H9 (cell line): ENCODE measurements around the gene PPP1R12A. TPM values are rescaled to one million over a fixed set of nuclear protein-coding genes. Genes with fewer than 3 reads are reported as not detected.
A peak's percentile ranks its signal among the peaks of the same experiment; 100 is the strongest.

Source experiments
- DNase-seq: peaks from one replicate; pipeline ENCODE4 v3.0.0-alpha.2; 2017
- H2AFZ ChIP-seq: one replicate; pipeline ENCODE4 v1.6.1; 2013; ENCODE audit warnings: mild to moderate bottlenecking, low read length, control low read depth, moderate library complexity
- H2AK5ac ChIP-seq: 2 replicates; pipeline ENCODE4 v1.6.1; 2013; ENCODE audit warnings: low read length, control low read depth, mixed read lengths; ENCODE audit not compliant: insufficient read length
- H2BK120ac ChIP-seq: one replicate; pipeline ENCODE4 v1.6.1; 2013; ENCODE audit warnings: low read depth, mild to moderate bottlenecking, low read length, control low read depth, inconsistent platforms; ENCODE audit not compliant: poor library complexity, severe bottlenecking
- H2BK12ac ChIP-seq: 2 replicates; pipeline ENCODE4 v1.6.1; 2013; ENCODE audit warnings: low read length, control low read depth, mixed read lengths, low read depth; ENCODE audit not compliant: insufficient read length
- H2BK15ac ChIP-seq: 2 replicates; pipeline ENCODE4 v1.6.1; 2013; ENCODE audit warnings: low read depth, low read length, control low read depth
- H2BK20ac ChIP-seq: one replicate; pipeline ENCODE4 v1.6.1; 2013; ENCODE audit warnings: low read depth, mild to moderate bottlenecking, low read length, control low read depth, inconsistent platforms; ENCODE audit not compliant: poor library complexity, severe bottlenecking
- H2BK5ac ChIP-seq: 2 replicates; pipeline ENCODE4 v1.6.1; 2013; ENCODE audit warnings: low read length, control low read depth, mixed read lengths; ENCODE audit not compliant: insufficient read length
- H3K14ac ChIP-seq: 2 replicates; pipeline ENCODE4 v1.6.1; 2013; ENCODE audit warnings: low read length, control low read depth; ENCODE audit not compliant: insufficient read depth
- H3K18ac ChIP-seq: 2 replicates; pipeline ENCODE4 v1.6.1; 2013; ENCODE audit warnings: low read depth, mild to moderate bottlenecking, mixed read lengths, low read length, control low read depth; ENCODE audit not compliant: insufficient read length
- H3K23ac ChIP-seq: 2 replicates; pipeline ENCODE4 v1.6.1; 2013; ENCODE audit warnings: low read length, control low read depth, mixed read lengths, low read depth; ENCODE audit not compliant: insufficient read length
- H3K23me2 ChIP-seq: 2 replicates; pipeline ENCODE4 v1.6.1; 2013; ENCODE audit warnings: low read depth, mild to moderate bottlenecking, mixed read lengths, low read length, control low read depth; ENCODE audit not compliant: insufficient read length, poor library complexity, severe bottlenecking
- H3K27ac ChIP-seq: 2 replicates; pipeline ENCODE4 v1.5.1; 2013; ENCODE audit warnings: low read length, control low read depth, mixed read lengths, low read depth; ENCODE audit not compliant: insufficient read length
- H3K27me3 ChIP-seq: 2 replicates; pipeline ENCODE4 v1.6.1; 2013; ENCODE audit warnings: low read length, control low read depth, inconsistent platforms; ENCODE audit not compliant: insufficient read depth
- H3K4ac ChIP-seq: 2 replicates; pipeline ENCODE4 v1.6.1; 2013; ENCODE audit warnings: low read depth, mild to moderate bottlenecking, control low read depth, inconsistent platforms, low read length, moderate library complexity
- H3K4me1 ChIP-seq: 2 replicates; pipeline ENCODE4 v1.6.1; 2013; ENCODE audit warnings: low read length, control low read depth, inconsistent platforms; ENCODE audit not compliant: insufficient read depth
- H3K4me2 ChIP-seq: 2 replicates; pipeline ENCODE4 v1.6.1; 2013; ENCODE audit warnings: low read length, control low read depth, mixed read lengths; ENCODE audit not compliant: insufficient read length, insufficient read depth
- H3K56ac ChIP-seq: 2 replicates; pipeline ENCODE4 v1.6.1; 2013; ENCODE audit warnings: low read depth, mild to moderate bottlenecking, mixed read lengths, low read length, control low read depth; ENCODE audit not compliant: insufficient read length
- H3K79me1 ChIP-seq: 2 replicates; pipeline ENCODE4 v1.6.1; 2013; ENCODE audit warnings: low read depth, mild to moderate bottlenecking, moderate library complexity, low read length, control low read depth, inconsistent platforms; ENCODE audit not compliant: insufficient read depth, poor library complexity, severe bottlenecking
- H3K79me2 ChIP-seq: 2 replicates; pipeline ENCODE4 v1.6.1; 2013; ENCODE audit warnings: low read length, control low read depth, inconsistent platforms; ENCODE audit not compliant: insufficient read depth
- H3K9ac ChIP-seq: 2 replicates; pipeline ENCODE4 v1.6.1; 2013; ENCODE audit warnings: low read length, control low read depth, mixed read lengths; ENCODE audit not compliant: insufficient read length; ENCODE audit errors: extremely low read depth
- H3K9me3 ChIP-seq: one replicate; pipeline ENCODE4 v1.6.1; 2013; ENCODE audit warnings: low read depth, low read length, inconsistent platforms; ENCODE audit not compliant: control insufficient read depth
- H3T11ph ChIP-seq: one replicate; pipeline ENCODE4 v1.6.1; 2013; ENCODE audit warnings: mild to moderate bottlenecking, low read length, control low read depth, inconsistent platforms
- H4K20me1 ChIP-seq: one replicate; pipeline ENCODE4 v1.6.1; 2013; ENCODE audit not compliant: control insufficient read depth, insufficient read length, insufficient read depth
- H4K5ac ChIP-seq: 2 replicates; pipeline ENCODE4 v1.6.1; 2013; ENCODE audit warnings: low read depth, mild to moderate bottlenecking, mixed read lengths, low read length, control low read depth; ENCODE audit not compliant: insufficient read length
- H4K8ac ChIP-seq: replicated peaks from 2 replicates; pipeline ENCODE4 v1.6.1; 2013; ENCODE audit warnings: low read length, control low read depth, mixed read lengths, low read depth; ENCODE audit not compliant: insufficient read length
- H4K91ac ChIP-seq: 2 replicates; pipeline ENCODE4 v1.6.1; 2013; ENCODE audit warnings: low read depth, mild to moderate bottlenecking, moderate library complexity, mixed read lengths, low read length, control low read depth; ENCODE audit not compliant: insufficient read length
- H3K27ac Mint-ChIP-seq, 3 experiments: 2 replicates in 2 of 3; 3 replicates in 1 of 3; pipeline ENCODE4 v1.8.0; 2020 to 2021; ENCODE audit warnings: mixed read lengths in 3 of 3, mild to moderate bottlenecking in 1 of 3, moderate library complexity in 1 of 3
- H3K27me3 Mint-ChIP-seq: 2 replicates; pipeline ENCODE4 v1.8.0; 2021; ENCODE audit warnings: low read depth, mild to moderate bottlenecking, moderate library complexity, mixed read lengths
- H3K36me3 Mint-ChIP-seq, 3 experiments: 2 replicates in 2 of 3; 3 replicates in 1 of 3; pipeline ENCODE4 v1.8.0; 2020 to 2021; ENCODE audit warnings: low read depth in 3 of 3, mixed read lengths in 3 of 3; ENCODE audit not compliant: insufficient read depth in 1 of 3
- H3K4me1 Mint-ChIP-seq, 2 experiments: 2 replicates each; pipeline ENCODE4 v1.8.0; 2020; ENCODE audit warnings: mixed read lengths in 2 of 2
- H3K4me3 Mint-ChIP-seq, 2 experiments: 2 replicates in 1 of 2; 3 replicates in 1 of 2; pipeline ENCODE4 v1.8.0; 2020 to 2021; ENCODE audit warnings: mild to moderate bottlenecking in 2 of 2, mixed read lengths in 2 of 2, moderate library complexity in 1 of 2
- H3K9me3 Mint-ChIP-seq, 2 experiments: 2 replicates in 1 of 2; 3 replicates in 1 of 2; pipeline ENCODE4 v1.8.0; 2020; ENCODE audit warnings: mild to moderate bottlenecking in 2 of 2, mixed read lengths in 2 of 2, moderate library complexity in 1 of 2
- WGBS: extraction: QIAGEN DNeasy Blood & Tissue Kit; methylation state at CpG from one replicate; pipeline ENCODE4 v1.1.7; 2013; ENCODE audit warnings: missing lambda C conversion rate, low lambda C conversion rate, mixed read lengths; ENCODE audit not compliant: insufficient read length; ENCODE audit errors: extremely low coverage; 5-methylcytosine and 5-hydroxymethylcytosine counted together
- total RNA-seq: library from RNA; stranded (reverse); gene quantifications from 2 replicates; pipeline ENCODE4 v1.2.1, GENCODE V29; 2021
- TF ChIP-seq, protein P1 (sequence below): fragments of 200-600 bp; sonication (generic); conservative IDR thresholded peaks from 3 replicates; pipeline ENCODE4 v1.8.0; 2021; ENCODE audit warnings: antibody characterized with exemption, mild to moderate bottlenecking

Gene PPP1R12A
- total RNA-seq, 1 experiment from 2014 or later = 93.5 TPM

DNA sequence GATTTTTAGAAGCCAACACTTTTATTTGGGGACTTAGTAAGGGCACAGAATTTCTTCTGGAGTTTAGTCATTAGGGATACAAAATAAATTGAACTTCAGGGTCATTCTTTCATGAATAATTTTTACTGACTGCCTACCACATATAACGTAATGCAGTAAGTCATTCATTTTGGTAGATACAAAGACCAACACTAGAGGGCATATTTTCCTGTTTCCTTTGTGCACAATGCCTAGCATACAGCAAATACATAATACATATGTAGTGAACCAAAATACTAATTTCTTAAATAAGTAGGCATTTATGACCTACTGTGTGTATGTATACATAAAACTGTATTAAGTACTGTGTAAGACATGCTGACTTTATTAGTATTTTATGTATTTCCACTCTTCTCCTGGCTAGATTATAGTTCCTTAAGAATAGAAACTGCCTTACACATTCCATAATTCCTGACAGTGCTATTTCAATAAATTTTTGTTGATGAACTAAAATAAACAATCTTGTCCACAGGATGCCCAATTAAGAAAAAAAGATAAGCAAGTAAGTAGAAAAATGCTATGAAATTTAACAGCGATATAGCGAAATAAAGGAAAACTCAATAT, 47.9 kb downstream of the PPP1R12A start:
- Mint-ChIP-seq H3K4me1 (peaks cover 24 to 33% of the 10 kb centered on the region in 2 experiments), H3K27ac (no peak overlapping the region), H3K36me3 (peaks cover 3 to 5% (median 4%) of the 10 kb centered on the region in 3 experiments; a peak in 2 of 7 replicates), H3K9me3 (no peaks in the 10 kb centered on the region), H3K27me3 (no peaks in the 10 kb centered on the region), H3K4me3 (no peak overlapping the region)
- Histone ChIP-seq H3K18ac (no peak overlapping the region), H3K9ac (no peak overlapping the region), H4K8ac (no peak overlapping the region), H3T11ph (no peak overlapping the region), H2BK5ac (no peak overlapping the region), H3K27ac (no peak overlapping the region), H2BK12ac (no peak overlapping the region), H3K4me1 (no peaks in the 10 kb centered on the region), H3K9me3 (no peaks in the 10 kb centered on the region), H3K4me2 (no peak overlapping the region), H2BK20ac (no peak overlapping the region), H3K4ac (no peak overlapping the region), H2AFZ (no peak overlapping the region), H3K79me2 (peaks cover 4% of the 10 kb centered on the region; the same call in 1 of the 2 replicates), H3K23ac (no peak overlapping the region), H4K91ac (no peak overlapping the region), H4K5ac (no peak overlapping the region), H4K20me1 (no peaks in the 10 kb centered on the region), H3K79me1 (no peaks in the 10 kb centered on the region), H3K23me2 (no peaks in the 10 kb centered on the region), H3K27me3 (no peaks in the 10 kb centered on the region), H3K14ac (no peak overlapping the region), H3K56ac (no peak overlapping the region), H2AK5ac (no peak overlapping the region), H2BK120ac (no peak overlapping the region), H2BK15ac (no peak overlapping the region)
- DNase-seq = no peak
- TF ChIP-seq, protein P1, sequence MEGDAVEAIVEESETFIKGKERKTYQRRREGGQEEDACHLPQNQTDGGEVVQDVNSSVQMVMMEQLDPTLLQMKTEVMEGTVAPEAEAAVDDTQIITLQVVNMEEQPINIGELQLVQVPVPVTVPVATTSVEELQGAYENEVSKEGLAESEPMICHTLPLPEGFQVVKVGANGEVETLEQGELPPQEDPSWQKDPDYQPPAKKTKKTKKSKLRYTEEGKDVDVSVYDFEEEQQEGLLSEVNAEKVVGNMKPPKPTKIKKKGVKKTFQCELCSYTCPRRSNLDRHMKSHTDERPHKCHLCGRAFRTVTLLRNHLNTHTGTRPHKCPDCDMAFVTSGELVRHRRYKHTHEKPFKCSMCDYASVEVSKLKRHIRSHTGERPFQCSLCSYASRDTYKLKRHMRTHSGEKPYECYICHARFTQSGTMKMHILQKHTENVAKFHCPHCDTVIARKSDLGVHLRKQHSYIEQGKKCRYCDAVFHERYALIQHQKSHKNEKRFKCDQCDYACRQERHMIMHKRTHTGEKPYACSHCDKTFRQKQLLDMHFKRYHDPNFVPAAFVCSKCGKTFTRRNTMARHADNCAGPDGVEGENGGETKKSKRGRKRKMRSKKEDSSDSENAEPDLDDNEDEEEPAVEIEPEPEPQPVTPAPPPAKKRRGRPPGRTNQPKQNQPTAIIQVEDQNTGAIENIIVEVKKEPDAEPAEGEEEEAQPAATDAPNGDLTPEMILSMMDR = peak; percentile 77
- WGBS = no CpG with 5 or more reads among the region's 3 CpGs
